B cell (primary cell): Measurements from ENCODE around the gene AASS. TPM values are rescaled to one million over a fixed set of nuclear protein-coding genes. Genes with fewer than 3 reads are reported as not detected.

Experiments used
- ATAC-seq: fragments of 200-7000 bp; cut with Tn5 transposase; one replicate; pipeline ENCODE4 v1.10.0; 2021; ENCODE audit warnings: low read depth, mild to moderate bottlenecking, moderate number of reproducible peaks, moderate library complexity
- CTCF ChIA-PET: fragments of 350-600 bp; sonication (Branson Sonifier 250); formaldehyde crosslinking; loops from one replicate; lab custom pipeline; 2021; ENCODE audit warnings: antibody characterized with exemption, inconsistent platforms; lab: Charles Lee
- POLR2A ChIA-PET: fragments of 350-600 bp; sonication (Branson Sonifier 250); formaldehyde crosslinking; loops from one replicate; lab custom pipeline; 2021; ENCODE audit warnings: antibody characterized with exemption; lab: Charles Lee
- DNase-seq: peaks from one replicate; pipeline ENCODE4 v3.0.0; 2013
- H2AFZ ChIP-seq: 2 replicates; pipeline ENCODE4 v1.6.1; 2012; ENCODE audit warnings: mild to moderate bottlenecking, low read depth, low read length; ENCODE audit not compliant: insufficient read depth, poor library complexity, severe bottlenecking
- H3K27ac ChIP-seq, 2 donors: 1 replicate in 1 of 2; 2 replicates in 1 of 2; pipeline ENCODE4 v1.5.1; 2012 to 2013; ENCODE audit warnings: low read length in 2 of 2, mild to moderate bottlenecking in 2 of 2, moderate library complexity in 1 of 2
- H3K27me3 ChIP-seq, 4 experiments: fragments of 200-600 bp in 1 of 4; sonication (generic) in 1 of 4; replicated peaks in 1 of 4; 1 replicate in 2 of 4; 2 replicates in 2 of 4; pipeline versions ENCODE4 v1.6.1 to v1.7.0; 2013 to 2016; ENCODE audit warnings: low read length in 3 of 4, mild to moderate bottlenecking in 2 of 4, mixed read lengths in 1 of 4, moderate library complexity in 1 of 4; ENCODE audit not compliant: insufficient read depth in 4 of 4, control insufficient read depth in 3 of 4; ENCODE audit errors: control extremely low read depth in 1 of 4
- H3K36me3 ChIP-seq, 2 experiments: replicated peaks in 1 of 2; 1 replicate in 1 of 2; 2 replicates in 1 of 2; pipeline versions ENCODE4 v1.6.1 to v1.7.1; 2013; ENCODE audit warnings: low read length in 1 of 2; ENCODE audit not compliant: insufficient read depth in 2 of 2, control insufficient read depth in 1 of 2; ENCODE audit errors: control extremely low read depth in 1 of 2, extremely low read depth in 1 of 2
- H3K4me1 ChIP-seq, 2 donors: fragments of 200-600 bp in 1 of 2; sonication (generic) in 1 of 2; 1 replicate in 1 of 2; 2 replicates in 1 of 2; pipeline versions ENCODE4 v1.5.1 to v1.6.1; 2013 to 2017; ENCODE audit warnings: low read length in 2 of 2; ENCODE audit not compliant: control insufficient read depth in 2 of 2, insufficient read depth in 2 of 2
- H3K4me2 ChIP-seq: replicated peaks from 2 replicates; pipeline ENCODE3; 2012; ENCODE audit warnings: mild to moderate bottlenecking, low read depth, low read length; ENCODE audit not compliant: poor library complexity, severe bottlenecking
- H3K4me3 ChIP-seq, 5 experiments: fragments of 200-600 bp in 1 of 5; sonication (generic) in 1 of 5; 1 replicate in 3 of 5; 2 replicates in 2 of 5; pipeline versions ENCODE4 v1.5.1 to v1.7.0; 2011 to 2016; ENCODE audit warnings: low read length in 4 of 5, mild to moderate bottlenecking in 4 of 5, low read depth in 2 of 5, control low read depth in 1 of 5, moderate library complexity in 1 of 5; ENCODE audit not compliant: insufficient read depth in 1 of 5; ENCODE audit errors: control extremely low read depth in 1 of 5, extremely low read depth in 1 of 5
- H3K79me2 ChIP-seq: fragments of 200-600 bp; sonication (generic); one replicate; pipeline ENCODE4 v1.6.0; 2016; ENCODE audit warnings: low read length; ENCODE audit not compliant: control insufficient read depth, insufficient read depth
- H3K9ac ChIP-seq: fragments of 200-600 bp; sonication (generic); 2 replicates; pipeline ENCODE4 v1.6.1; 2017; ENCODE audit warnings: mild to moderate bottlenecking, low read length, moderate library complexity
- H3K9me3 ChIP-seq, 3 donors: one replicate each; pipeline versions ENCODE4 v1.6.1 to v1.7.1; 2013; ENCODE audit warnings: low read length in 2 of 3; ENCODE audit not compliant: control insufficient read depth in 2 of 3, insufficient read depth in 1 of 3; ENCODE audit errors: control extremely low read depth in 1 of 3
- H4K20me1 ChIP-seq: 2 replicates; pipeline ENCODE4 v1.6.0; 2012; ENCODE audit warnings: mild to moderate bottlenecking, low read length; ENCODE audit not compliant: insufficient read depth, control insufficient read depth, poor library complexity, severe bottlenecking
- H3K27ac Mint-ChIP-seq: one replicate; pipeline ENCODE4 v1.8.0; 2021; ENCODE audit warnings: mixed read lengths
- H3K27me3 Mint-ChIP-seq: one replicate; pipeline ENCODE4 v1.8.0; 2021; ENCODE audit warnings: mixed read lengths
- H3K4me1 Mint-ChIP-seq: one replicate; pipeline ENCODE4 v1.8.0; 2021; ENCODE audit warnings: mixed read lengths
- H3K4me3 Mint-ChIP-seq: one replicate; pipeline ENCODE4 v1.8.0; 2021; ENCODE audit warnings: mixed read lengths
- H3K9me3 Mint-ChIP-seq: one replicate; pipeline ENCODE4 v1.8.0; 2022; ENCODE audit warnings: mixed read lengths; ENCODE audit not compliant: insufficient read depth
- CTCF ChIP-seq: fragments of 200-600 bp; IDR thresholded peaks from one replicate; pipeline ENCODE4 v1.8.0; 2022; ENCODE audit warnings: antibody characterized with exemption, mild to moderate bottlenecking
- EZH2 ChIP-seq: IDR thresholded peaks from 2 replicates; pipeline ENCODE4 v1.6.1; 2012; ENCODE audit warnings: borderline replicate concordance, low read depth, mild to moderate bottlenecking, moderate library complexity, low read length; ENCODE audit not compliant: insufficient read depth, poor library complexity, severe bottlenecking
- WGBS: methylation state at CpG from one replicate; pipeline ENCODE4 v1.1.5; 2013; ENCODE audit warnings: missing lambda C conversion rate; ENCODE audit not compliant: insufficient coverage; 5-methylcytosine and 5-hydroxymethylcytosine counted together
- intact Hi-C: fragments of 100-400 bp; cut with micrococcal nuclease; formaldehyde crosslinking; loops from one replicate; pipeline ENCODE4 v1.10.0; 2022
- polyA plus RNA-seq: library from polyadenylated mRNA; depleted of rRNA; stranded (reverse); fragments of >200 nt; gene quantifications from 2 replicates; pipeline ENCODE4 v1.2.3, GENCODE V29; 2012
- total RNA-seq, 2 donors: library from RNA; stranded (reverse); fragments of 120-200 nt in 1 of 2; gene quantifications; 1 replicate in 1 of 2; 2 replicates in 1 of 2; pipeline versions ENCODE4 v1.2.3 to v1.2.4, GENCODE V29; 2013 to 2022

The AASS gene
- total and polyA plus RNA-seq, 2 donors (not counting 1 experiment from before 2014, with no cell fraction given), result 2.1 to 10.6 TPM

- POLR2A ChIA-PET, result no interaction called here
- DNase-seq, result no peak
- Mint-ChIP-seq H3K4me1 (no peaks in the 10 kb centered on the region), H3K27ac (no peak overlapping the region), H3K9me3 (peaks cover 2% of the 10 kb centered on the region), H3K4me3 (no peak overlapping the region), H3K27me3 (no peaks in the 10 kb centered on the region)
- Histone ChIP-seq H3K9ac (no peak overlapping the region), H3K4me1 (no peaks in the 10 kb centered on the region), H3K79me2 (no peaks in the 10 kb centered on the region), H3K4me2 (no peak overlapping the region), H4K20me1 (no peaks in the 10 kb centered on the region), H3K27ac (no peak overlapping the region), H3K9me3 (no peaks in the 10 kb centered on the region), H3K36me3 (no peaks in the 10 kb centered on the region), H3K27me3 (no peaks in the 10 kb centered on the region), H3K4me3 (no peak overlapping the region), H2AFZ (no peak overlapping the region)
- TF ChIP-seq CTCF (no peak), EZH2 (no peak)
- intact Hi-C loops, result no loop called here
- CTCF ChIA-PET, result no interaction called here
- ATAC-seq, result no peak
- 57% methylated on average over 1 of the region's 6 CpGs for WGBS
Observed at GRCh38 chr7:122072924-122073599, 71.0 kb downstream of the AASS start.

GRCh38 chr7:122072272-122072671, 71.8 kb downstream of the AASS start:
- no CpG with 5 or more reads among the region's 2 CpGs for WGBS
- POLR2A ChIA-PET, result no interaction called here
- no peaks in the 10 kb centered on the region for H3K4me1 ChIP-seq
- no peak overlapping the region for H3K9ac ChIP-seq
- ATAC-seq (no peak), DNase-seq (no peak)
- Mint-ChIP-seq H3K9me3 (peaks cover 2% of the 10 kb centered on the region), H3K4me1 (no peaks in the 10 kb centered on the region), H3K4me3 (no peak overlapping the region), H3K27me3 (no peaks in the 10 kb centered on the region), H3K27ac (no peak overlapping the region)
- no peak overlapping the region for H3K4me2 ChIP-seq
- H3K9me3 ChIP-seq, result no peaks in the 10 kb centered on the region
- no peak overlapping the region for H2AFZ ChIP-seq
- H3K79me2 ChIP-seq, result no peaks in the 10 kb centered on the region
- H3K4me3 ChIP-seq, result no peak overlapping the region
- H3K27ac ChIP-seq, result no peak overlapping the region
- intact Hi-C loops, result no loop called here
- TF ChIP-seq CTCF, result no peak
- TF ChIP-seq EZH2, result no peak
- no peaks in the 10 kb centered on the region for H3K36me3 ChIP-seq
- CTCF ChIA-PET, result no interaction called here
- H3K27me3 ChIP-seq, result no peaks in the 10 kb centered on the region
- no peaks in the 10 kb centered on the region for H4K20me1 ChIP-seq
